A172 (cell line): ENCODE measurements around the gene MSANTD7. TPM values are rescaled to one million over a fixed set of nuclear protein-coding genes. Genes with fewer than 3 reads are reported as not detected.
"Not testable (repeated sequence)": the region's sequence is repeated elsewhere in the genome, so short reads cannot be mapped to it uniquely, and the experiment has no call there.

ENCODE experiments used
- DNase-seq: peaks from one replicate; pipeline ENCODE4 v3.0.0-alpha.2; 2015; ENCODE audit warnings: low spot score
- total RNA-seq: library from RNA; depleted of rRNA; stranded (reverse); fragments of >200 nt; shearing (Covaris generic); gene quantifications from 2 replicates; pipeline ENCODE4 v1.2.3, GENCODE V29; 2014

MSANTD7 gene
- total RNA-seq, 1 experiment from 2014 or later = 22.5 TPM

- DNase-seq = no peak
These were observed 926 bp upstream of the MSANTD7 start for GRCh38 chr10:14837003-14837756.

DNA sequence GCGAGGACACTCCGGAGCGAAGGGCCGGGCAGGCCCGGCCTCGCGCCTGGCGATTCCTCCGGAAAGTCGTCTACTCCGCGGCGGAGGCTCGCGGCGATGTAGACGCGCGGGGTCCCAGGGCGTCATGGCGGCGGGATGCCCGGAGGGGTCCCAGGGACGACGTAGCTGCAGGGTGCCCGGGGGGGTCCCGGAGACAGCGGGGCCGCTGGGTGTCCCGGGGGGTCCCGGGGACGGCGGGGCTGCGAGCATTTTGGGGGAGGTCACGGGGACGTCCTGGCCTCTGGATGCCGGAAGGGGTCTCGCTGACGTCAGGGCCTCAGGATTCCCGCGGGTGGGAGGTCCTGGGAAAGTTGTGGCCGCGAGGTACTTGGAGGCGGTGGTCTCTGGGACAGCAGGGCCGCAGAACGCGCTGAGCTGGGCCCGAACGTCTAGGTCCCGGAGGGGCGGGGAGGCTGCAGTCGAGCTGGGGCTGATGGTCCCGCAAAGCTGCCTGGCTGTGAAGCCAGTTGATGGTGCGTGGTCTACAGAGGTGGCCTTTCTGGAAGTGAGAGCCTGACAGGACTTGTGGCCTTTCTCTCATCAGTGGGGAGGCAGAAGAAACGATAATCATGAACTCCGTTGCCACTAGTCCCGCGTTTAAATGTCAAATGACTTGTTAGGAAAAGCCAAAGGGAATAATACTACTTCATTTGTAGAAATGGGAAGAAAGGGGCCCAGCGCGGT lies 637 bp downstream of the MSANTD7 start:
- peak; percentile 18 for DNase-seq

DNA sequence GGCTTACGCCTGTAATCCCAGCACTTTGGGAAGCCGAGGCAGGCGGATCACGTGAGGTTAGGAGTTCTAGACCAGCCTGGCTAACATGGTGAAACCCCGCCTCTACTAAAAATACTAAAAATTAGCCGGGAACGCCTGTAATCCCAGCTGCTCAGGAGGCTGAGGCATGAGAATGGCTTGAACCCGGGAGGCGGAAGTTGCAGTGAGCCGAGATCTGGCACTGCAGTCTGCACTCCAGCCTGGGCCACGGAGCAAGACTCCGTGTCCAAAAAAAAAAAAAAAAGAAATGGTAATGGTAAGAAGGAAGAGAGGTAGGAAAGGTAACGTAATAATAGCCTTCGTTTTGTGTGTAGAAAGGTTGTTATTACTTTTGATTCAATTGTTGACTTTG lies 1.2 kb downstream of the MSANTD7 start:
- DNase-seq = no peak

GRCh38 chr10:14840178-14840577 lies 2.1 kb downstream of the MSANTD7 start:
- DNase-seq = no peak

DNA sequence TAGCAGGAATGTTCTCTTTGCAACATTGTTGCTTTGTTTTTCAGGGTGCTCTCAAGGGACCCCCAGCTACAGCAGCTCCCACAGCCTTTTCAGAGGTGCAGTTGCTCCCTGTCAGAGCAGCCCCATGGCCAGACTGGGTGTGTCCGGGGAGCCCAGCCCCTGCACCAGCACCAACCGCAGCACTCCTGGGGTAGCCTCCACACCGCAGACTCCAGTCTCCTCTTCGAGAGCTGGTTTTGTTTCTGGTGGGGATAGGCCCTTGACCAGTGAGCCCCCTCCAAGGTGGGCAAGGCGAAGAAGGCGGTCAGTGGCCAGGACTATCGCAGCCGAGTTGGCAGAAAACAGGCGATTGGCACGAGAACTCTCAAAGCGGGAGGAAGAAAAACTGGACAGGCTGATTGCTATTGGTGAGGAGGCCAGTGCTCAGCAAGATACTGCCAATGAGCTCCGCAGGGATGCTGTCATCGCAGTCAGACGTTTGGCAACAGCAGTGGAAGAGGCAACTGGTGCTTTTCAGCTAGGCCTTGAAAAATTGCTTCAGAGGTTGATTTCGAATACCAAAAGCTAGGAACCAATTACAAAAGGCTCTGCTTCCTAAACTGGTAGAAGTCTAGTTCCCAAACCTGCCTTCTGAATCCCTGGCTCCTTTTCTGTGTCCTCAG lies 5.4 kb downstream of the MSANTD7 start:
- DNase-seq = no peak

GRCh38 chr10:14844948-14845347 lies 6.8 kb downstream of the MSANTD7 start:
- no peak for DNase-seq

- no peak for DNase-seq
These were observed 14.1 kb downstream of the MSANTD7 start for GRCh38 chr10:14852236-14852635.

- no peak for DNase-seq
These were observed 17.3 kb downstream of the MSANTD7 start for GRCh38 chr10:14855453-14855852.

- no peak for DNase-seq
These were observed 20.3 kb downstream of the MSANTD7 start for GRCh38 chr10:14858338-14858960.

DNA sequence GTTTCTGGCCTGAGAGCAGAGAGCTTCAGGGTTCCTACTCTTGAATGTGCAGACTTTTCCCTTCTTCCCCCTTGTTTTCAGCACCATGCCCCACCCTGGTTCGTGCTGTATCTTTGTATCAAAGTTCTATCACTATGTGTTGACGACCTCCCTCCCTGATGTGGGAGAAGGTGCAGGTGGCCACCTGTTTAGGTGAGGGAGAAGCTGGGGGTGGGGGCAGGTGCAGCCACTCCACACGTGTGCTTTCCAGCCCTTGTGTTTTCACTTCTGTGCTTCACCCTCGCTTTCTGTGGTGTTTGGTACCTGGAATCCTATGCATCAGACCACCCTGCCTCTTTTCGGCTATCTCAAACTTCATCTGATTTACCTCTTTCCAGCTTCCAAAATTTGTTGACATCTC lies 20.9 kb downstream of the MSANTD7 start:
- DNase-seq = no peak

GRCh38 chr10:14859775-14860174 lies 21.7 kb downstream of the MSANTD7 start:
- no peak for DNase-seq

- DNase-seq = no peak
These were observed 22.7 kb downstream of the MSANTD7 start for GRCh38 chr10:14860791-14861190.

GRCh38 chr10:14864466-14864865 lies 26.4 kb downstream of the MSANTD7 start:
- not testable (repeated sequence) for DNase-seq

DNA sequence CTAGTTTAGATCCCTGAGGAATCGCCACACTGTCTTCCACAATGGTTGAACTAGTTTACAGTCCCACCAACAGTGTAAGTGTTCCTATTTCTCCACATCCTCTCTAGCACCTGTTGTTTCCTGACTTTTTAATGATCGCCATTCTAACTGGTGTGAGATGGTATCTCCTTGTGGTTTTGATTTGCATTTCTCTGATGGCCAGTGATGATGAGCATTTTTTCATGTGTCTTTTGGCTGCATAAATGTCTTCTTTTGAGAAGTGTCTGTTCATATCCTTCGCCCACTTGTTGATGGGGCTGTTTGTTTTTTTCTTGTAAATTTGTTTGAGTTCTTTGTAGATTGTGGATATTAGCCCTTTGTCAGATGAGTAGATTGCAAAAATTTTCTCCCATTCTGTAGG lies 26.8 kb downstream of the MSANTD7 start:
- not testable (repeated sequence) for DNase-seq

DNA sequence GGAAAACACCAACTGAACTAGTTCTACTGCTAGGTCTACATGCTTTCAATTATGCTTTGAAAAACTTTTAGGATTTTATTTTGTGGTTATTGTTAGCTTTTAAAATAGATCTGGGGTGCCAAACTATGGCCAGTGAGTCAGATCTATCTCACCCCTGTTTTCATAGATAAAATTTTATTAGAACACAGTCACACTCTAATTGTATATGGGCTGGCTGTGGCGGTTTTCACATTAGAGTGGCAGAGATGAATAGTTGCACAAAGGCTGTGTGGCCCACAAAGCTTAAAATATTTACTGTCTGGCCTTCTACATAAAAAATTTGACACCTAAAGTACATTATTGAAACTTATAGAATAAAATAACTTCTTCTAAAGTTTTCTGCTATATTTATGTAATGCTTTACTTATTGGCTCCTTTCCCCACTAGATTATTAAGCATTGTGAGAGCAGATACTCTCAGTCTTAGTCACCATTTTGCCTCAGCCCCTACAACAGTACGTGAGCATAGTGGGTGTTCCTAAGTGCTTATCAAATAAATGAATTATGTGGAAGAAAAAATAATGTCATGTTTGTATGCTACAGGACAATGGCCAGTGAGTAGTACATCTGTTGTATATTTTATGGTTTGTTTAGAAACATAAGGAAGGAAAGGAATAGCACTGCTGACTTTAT lies 35.1 kb downstream of the MSANTD7 start:
- DNase-seq = peak; percentile 56

GRCh38 chr10:14875941-14876340 lies 37.8 kb downstream of the MSANTD7 start:
- no peak for DNase-seq

DNA sequence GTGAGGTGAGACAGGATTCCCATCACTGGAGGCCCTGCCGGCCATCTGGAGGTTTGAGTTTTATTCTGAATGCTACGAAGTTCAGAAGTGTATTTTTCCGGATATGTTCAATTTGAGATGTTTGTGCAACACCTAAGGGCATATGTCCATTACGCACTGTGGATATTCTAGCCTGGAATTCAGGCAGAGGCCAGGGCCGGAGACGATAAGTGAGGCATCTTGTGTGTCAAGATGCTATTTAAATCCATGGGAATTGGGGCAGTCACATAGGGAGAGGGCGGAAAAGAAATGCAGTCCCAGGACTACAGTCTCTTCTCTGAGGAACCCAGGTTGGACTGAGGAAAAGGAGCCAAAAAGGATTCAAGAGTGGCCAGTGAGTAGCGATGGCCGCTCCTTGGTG lies 38.7 kb downstream of the MSANTD7 start:
- DNase-seq = no peak

DNA sequence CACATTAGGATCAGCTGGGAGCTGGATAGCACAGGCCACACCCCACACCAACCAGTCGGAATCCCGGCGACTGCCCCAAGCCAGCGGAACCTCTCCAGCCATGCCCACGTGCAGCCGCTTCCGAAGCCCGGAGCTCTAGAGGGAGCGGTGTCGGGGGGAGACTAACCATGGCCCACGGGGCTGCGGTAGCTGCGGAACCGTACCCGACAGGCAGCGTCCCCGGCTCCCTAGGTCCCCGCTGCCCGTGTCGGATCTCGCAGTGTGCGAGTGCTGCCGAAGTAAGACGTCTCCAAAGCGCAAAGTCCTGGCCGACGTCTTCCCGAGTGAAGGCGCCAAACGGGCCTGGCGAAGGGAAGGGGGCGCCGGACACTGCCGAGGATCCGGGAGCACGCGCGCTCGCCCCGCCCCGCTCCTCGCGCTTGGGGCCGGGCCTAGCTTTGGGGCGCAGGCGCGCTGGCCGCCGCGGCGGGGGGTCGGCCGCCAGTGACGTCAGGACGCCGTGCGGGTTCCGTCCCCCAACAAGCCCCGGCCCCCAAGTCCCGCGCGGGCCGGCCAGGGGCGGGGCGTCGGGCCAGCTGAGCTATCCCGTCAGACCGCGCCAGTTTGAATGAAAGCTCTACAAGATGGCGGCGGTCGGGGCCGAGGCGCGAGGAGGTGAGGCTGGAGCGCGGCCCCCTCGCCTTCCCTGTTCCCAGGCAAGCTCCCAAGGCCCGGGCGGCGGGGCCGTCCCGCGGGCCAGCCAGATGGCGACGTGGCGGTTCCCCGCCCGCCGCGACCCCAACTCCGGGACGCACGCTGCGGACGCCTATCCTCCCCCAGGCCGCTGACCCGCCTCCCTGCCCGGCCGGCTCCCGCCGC lies 40.4 kb downstream of the MSANTD7 start, which contains the start of gene SUV39H2:
Gene SUV39H2, plus strand, starts transcription at position 601 of the 858 bp plus-strand sequence. Its CDS starts 23 bp downstream, at position 624.
- peak; percentile 86 for DNase-seq

GRCh38 chr10:14879124-14879927 lies 41.2 kb downstream of the MSANTD7 start:
- peak; percentile 14 for DNase-seq

GRCh38 chr10:14879928-14880193 lies 41.8 kb downstream of the MSANTD7 start:
- no peak for DNase-seq
